GM19468 (cell line): Measurements from ENCODE around the gene SH3D21.

Experiments used
- ATAC-seq: cut with Tn5 transposase; IDR thresholded peaks from one replicate; pipeline ENCODE4 v1.9.1; 2021; ENCODE audit warnings: mild to moderate bottlenecking, moderate library complexity, moderate number of reproducible peaks; ENCODE audit not compliant: unreplicated experiment; ENCODE audit errors: extremely low read depth

The SH3D21 gene

DNA sequence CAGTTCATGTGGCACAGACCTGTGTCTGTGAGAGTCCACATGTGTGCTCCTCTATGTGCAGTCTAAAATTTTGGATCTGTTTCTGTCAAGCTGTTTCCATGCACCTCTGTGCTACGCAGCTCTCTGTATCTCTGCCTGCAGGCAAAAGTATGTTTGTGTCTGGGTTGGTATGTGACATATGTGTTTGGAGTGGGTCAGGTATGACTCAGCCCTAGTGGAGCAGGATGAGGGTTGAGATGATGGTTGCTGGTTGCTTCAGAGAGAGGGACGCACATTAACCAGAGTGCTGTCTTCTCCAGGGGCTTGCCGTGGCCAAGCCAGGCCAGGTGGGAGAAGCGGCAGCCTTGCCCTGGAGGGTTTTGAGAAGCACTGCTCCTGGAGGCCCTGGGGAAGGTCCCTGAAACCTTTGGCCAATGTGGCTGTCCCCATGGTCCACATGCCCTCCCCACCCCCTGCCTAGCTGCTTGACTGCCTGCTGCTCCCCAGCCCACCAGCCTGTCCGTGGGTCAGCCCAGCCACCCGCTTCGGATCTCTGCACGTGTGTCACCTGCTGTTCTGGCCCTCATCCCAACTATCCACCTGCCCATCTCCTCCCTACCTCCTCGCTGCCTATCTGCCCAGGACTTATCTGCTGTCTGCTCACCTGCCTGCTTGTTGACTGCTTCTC is 21.4 kb downstream of the SH3D21 start:
- ATAC-seq = no peak

DNA sequence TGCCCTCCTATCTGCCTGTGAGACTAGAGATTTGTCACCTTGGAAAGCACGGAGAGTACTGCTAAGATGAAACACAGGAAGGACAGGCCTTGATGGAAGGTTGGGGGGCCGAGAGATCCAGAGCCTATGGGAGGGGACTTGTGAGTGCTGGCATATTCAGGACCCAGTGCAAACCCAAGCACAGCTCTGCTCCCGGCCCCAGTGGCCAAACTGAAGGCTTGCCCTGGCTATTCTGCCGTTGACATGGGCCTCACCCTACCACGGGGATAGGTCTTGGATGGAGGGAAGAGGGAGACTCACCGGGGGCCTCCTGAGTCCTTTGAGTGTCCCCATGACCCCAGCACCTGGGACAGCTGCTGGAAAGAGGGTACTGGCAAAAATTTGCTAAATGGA is 21.9 kb downstream of the SH3D21 start:
- no peak for ATAC-seq

DNA sequence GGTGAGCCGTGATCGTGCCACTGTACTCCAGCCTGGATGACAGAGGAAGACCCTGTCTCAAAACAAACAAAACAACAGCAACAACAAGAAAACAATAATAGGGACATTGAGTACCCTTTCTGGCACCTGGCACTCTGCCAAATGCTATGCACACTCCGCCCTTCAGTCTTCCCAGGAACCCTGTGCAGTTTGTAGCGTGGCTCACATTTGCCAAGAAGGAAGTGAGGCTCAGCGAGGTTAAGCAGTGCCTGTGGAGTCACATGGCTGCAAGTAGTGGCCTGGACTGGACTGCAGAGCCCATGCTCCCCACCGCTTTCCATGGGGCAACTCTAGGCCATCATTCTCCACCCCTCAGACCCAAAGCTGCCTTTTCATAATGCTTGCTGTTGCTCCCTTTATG is 22.5 kb downstream of the SH3D21 start:
- ATAC-seq = no peak

DNA sequence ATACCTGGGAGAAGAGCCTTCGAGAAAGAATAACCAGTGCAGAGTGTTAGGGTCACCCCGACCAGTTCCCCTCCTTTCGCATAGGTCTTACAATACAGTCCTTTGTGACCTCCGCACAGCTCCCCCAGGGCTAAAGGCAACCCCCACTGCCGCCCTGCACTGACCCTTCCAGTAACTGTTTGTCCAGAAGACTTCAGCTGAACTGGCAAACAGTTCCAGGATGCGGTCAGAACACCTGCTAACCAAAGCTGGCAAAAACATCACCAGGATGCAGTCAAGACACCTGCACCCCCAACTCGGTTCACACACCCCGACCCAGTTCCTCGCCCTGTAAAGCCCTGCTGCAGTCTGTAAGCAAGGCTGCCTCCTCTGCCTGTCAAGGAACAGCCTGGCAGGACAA is 23.6 kb downstream of the SH3D21 start:
- no peak for ATAC-seq

DNA sequence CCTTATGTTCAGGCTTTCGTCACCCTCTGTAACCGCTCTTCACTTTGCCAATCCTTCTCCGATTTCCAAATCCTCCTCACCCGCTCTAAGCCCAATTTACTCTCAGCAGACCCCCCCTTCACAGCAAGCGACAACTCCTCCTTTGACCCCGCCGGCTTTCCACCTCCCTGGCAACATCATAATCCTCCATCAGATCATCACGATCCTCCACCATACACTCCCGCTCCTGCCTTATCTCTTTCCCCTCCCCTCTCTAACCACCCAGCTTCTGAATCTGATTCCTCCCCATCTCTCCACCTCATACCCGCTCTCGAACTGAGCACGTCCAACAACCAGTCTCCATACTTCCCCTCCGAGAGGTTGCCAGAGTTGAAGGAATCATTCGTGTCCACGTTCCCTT is 24.8 kb downstream of the SH3D21 start:
- no peak for ATAC-seq

DNA sequence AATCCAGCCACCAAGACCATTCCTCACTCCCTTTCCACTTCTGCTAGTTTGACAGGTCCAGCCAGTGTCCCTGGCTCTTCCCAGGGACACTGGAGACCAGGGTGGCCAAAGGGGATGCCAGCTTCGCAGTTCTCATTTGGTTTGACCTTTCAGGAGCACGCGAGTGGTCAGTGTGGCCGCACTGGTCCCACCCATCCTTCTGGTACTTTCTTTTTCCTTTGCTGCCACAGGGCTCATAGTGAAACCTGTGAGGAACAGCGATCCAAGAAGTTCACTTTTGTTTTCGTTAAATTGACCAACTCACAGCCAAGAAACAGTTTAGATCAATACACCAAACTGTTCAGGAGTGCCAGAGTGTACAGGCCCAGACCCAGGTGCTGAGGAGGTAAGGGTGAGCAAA is 31.7 kb downstream of the SH3D21 start:
- no peak for ATAC-seq

DNA sequence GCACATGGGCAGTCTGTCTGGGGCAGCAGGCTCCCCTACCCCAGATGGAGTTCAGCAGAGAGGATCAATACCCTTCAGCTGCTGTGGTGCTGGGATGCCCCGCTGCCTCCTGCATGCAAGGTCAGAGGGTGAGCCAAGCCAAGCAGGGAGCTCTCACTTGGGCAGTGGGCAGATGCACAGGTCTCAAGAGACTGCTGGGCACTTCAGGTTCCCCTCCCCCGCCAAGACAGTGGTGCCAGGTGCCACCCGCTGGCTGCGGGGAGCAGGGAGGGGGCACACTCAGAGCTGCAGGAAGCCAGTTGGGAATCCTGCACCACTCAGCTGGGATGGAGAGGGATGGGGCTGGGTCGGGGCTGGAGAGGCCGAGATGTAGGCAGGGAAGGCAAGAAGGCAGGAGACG is 33.0 kb downstream of the SH3D21 start:
- ATAC-seq = no peak

DNA sequence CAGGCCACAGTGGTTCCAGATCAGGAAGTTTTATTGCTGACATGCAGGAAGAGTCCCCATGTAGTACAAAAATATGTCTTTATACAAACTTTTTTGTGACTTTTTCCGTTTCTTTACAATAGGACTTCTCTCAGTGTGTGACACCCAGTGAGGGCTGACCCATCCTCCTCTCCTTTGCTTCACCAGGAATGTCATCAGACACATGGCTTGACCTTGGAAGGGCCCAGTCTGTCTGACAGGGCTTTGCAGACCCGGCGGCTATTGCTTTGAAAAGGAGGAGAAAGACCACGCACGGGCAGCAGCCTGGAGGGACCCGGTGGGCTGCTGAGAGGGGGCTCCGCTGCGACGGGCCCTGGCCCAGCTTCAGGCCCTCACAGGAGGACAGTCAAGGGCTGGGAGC is 33.4 kb downstream of the SH3D21 start:
- ATAC-seq = no peak

DNA sequence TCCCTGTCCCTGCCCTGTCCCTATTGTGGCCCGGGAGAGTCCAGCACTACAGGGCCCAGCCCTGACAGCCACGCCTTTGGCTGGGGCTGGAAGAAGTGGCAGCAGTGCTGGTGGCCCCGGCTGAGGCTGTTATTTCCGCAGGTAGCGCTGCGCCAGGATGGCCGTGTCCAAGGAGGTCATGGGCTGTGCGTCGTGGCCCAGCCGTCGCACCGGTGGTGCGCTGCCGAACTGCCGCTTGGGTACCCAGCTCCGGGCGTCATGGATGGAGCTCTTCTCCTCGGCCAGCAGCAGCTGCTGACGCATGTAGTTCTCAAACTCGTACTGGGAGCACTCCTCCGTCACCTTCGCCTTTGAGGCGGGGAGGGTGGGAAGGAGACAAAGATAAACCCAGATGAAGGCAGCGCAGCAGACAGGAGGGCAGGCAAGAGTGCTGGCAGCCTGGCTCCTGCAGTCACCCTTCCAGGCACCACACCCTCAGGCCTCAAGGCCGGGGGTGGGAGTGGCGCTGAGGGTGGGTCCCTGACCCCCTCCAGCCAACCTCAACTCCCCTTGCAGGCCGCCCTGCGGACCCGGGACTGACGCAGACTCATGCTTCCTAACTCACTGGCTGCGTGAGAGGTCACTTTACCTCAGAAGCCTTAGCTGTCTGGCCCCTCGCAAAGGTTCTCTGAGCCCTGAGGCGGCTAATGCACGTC is 35.6 kb downstream of the SH3D21 start:
- ATAC-seq = no peak

DNA sequence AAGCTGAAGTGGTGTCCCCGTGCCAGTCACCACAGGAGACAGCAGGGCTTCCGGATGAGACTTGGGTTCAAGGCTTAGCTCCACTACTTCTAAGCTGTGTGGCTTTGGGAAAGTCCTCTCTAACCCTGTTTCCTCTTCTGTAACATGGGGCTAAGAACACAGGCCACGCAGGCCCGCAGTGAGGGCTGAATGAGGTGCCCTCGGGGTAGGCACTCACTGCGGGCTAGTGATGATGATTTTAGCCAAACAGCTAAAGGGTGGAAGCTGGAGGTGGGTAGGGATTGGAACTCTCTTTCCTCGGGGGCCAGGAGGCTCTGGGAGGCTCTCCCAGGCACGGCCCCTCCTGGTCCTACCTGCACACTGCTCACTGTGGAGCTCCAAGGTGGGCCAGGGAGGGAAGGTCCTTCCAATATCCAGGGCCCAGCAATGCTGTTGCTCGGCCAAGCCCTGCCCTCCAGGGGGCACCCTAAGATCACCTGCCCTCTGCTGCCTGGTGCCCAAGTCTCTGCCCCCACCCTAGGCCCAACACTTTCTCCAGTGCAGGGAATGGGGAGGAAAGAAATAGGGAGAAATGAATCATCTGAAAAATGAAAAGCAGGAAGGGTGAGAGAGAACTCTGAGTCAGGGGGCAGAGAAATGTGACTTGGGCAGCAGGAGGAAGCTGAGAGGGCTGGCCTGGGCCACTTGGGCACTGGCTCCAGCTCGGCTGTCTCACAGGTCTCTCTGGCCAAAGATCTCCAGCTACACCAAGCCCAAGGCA is 36.4 kb downstream of the SH3D21 start:
- no peak for ATAC-seq

DNA sequence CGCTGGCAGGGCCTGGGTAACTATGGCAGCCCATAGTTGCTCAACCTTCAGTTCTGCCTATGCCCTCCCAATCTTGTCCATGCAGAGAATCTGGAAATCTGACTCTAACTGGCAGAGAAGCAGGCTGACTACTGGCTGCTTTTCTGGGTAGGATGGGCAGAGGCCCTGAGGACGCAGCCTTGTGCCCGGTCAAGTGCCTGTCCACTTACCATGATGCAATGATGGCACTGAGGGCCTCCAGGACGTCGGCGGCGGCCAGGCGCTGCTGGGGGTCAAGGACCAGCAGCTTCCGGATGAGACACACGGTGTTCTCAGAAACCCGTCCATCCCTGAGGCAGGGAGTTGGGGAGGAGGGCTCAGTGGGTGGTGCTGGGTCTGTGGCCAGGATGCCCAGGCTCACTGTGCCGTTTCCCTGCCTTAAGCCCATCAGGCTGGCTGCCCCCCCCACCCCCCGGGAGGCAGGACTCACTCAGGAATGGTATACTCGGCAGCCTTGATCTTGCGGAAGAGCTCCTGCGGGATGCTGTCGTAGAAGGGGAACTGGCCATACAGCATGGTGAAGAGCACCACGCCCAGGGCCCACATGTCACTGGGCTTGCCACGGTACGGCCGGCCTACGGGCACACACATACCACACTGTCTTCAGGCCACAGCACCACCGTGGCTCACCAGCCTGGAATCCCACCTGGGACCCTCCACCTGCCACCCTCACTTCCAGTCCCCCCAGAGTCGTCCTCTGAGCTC is 37.7 kb downstream of the SH3D21 start:
- ATAC-seq = no peak

DNA sequence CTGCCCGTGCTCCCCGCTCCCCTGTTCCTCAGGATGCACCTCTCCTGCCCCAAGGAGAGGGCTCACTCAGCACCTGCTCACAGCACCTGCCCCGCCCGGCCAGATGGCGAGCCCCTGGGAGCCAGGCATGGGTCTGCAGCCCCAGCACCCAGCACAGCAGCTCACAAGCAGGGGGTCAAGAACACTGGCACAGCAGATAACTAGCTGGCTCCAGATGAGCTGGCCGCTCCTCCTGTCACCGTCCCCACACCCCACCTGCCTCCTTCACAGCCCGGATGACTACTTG is 38.2 kb downstream of the SH3D21 start:
- ATAC-seq = no peak

DNA sequence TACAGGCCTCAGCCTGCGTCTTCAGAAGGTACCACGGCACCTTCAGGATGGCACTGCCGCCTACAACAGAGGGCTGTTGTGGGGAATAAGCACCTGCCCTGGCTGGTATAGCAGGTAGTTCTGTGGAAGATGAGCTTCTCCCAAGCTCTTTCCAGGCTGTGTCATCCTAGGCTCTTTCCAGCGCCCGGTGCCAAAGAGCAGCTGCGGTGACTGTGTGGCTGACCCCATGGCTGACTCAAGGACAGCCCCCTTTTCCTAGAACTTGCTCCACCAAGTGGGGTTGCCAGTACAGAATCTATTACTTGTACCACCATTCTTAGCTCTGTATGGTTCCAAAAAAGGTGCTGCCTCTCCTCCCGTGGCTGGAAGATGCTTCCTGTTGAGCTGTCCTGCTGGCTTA is 39.2 kb downstream of the SH3D21 start:
- ATAC-seq = no peak

DNA sequence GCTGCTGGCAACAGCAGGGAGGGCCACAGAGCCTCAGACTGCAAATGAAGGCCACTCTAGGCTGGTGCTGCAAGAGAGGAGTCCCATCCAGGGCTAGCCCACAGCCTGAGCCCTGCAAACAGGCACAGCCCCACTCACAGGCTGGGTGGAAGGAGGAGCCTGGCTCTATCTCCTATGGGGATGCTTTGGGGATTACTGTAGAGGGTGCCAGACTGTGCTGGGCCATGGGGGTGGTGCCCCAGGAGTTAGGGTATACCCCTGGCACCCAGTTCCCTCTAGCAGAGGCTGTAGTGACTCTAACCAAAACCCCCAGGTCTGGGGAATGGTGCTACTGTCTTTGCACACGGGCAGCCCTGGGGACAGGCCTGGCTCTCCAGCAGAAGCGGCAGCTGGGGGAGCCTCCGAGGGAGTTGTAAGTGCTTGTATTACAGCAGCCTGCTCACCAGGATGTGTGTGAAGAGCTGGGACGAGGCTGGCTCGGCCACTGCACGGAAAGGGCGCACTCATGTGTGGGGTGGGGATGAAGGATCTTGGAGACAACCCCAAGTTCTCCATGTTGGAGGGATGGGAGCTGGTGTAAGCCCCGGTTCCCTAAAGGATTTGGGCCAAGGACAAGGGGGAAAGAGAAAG is 40.7 kb downstream of the SH3D21 start:
- ATAC-seq = no peak

DNA sequence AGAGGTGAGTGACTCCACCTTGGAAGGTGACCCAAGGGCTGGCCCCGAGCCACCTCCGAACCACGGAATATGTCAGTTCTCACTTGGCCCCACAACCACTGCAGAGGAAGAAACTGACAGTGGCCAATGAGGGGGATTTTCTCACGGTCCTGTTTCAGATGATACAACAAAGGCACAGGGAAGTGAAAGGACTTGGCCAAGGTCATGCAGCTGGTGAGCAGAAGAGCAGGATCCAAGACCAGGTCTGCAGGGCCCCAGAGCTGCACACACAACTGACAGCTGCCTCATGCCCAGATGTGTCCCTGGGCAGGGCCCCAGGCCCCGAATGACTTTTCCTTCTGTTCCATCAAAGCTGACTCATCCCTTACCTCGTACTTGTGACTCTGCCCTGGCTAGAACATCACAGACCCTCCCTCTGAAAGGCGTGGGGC is 43.1 kb downstream of the SH3D21 start:
- ATAC-seq = no peak

DNA sequence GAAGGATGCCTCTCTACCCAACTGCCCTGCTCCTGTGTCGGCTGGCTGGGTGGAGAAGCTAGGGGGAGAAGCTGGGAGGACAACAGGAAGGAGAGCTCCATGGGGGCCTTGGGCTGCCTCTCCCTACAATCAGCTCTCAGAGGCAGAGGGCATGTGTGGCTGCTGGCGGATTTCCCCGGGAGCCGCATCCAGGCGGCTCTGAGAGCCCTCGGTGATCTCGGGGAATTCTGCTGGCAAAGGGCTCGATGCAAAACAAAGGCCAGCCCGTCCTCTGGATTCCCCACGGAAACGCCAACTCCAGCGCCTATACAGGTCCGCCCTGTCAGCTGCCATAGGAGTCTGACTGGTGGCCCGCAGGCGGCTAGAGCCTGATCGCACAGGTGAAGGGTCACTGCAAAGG is 43.7 kb downstream of the SH3D21 start:
- ATAC-seq = no peak

DNA sequence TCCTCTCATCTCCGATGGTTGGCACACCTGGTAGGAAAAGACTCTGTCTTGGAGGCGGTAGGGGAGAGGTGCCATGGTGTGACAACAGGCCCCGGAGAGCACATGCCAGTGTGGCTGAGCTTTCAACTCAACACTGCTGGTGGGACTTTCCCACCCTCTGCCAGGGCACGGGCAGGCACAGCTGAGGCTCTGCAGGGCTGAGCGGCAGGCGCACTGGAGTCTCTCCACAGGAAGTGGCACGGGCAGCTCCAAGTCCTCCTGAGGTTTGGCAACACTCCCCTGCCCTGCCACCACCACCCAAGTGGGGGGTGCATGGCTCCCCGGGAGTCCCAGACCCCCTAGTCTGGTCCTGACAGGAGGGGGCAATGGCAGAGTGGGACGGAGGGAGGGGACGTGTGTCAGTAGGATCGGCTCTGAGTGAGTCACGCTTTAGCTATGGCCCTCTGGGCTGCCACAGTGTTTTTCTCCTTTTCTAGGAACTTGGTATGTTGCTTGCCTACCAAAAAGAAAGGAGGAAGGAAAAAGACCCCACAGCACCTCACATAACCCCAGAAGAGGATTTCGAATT is 44.6 kb downstream of the SH3D21 start:
- ATAC-seq = no peak

DNA sequence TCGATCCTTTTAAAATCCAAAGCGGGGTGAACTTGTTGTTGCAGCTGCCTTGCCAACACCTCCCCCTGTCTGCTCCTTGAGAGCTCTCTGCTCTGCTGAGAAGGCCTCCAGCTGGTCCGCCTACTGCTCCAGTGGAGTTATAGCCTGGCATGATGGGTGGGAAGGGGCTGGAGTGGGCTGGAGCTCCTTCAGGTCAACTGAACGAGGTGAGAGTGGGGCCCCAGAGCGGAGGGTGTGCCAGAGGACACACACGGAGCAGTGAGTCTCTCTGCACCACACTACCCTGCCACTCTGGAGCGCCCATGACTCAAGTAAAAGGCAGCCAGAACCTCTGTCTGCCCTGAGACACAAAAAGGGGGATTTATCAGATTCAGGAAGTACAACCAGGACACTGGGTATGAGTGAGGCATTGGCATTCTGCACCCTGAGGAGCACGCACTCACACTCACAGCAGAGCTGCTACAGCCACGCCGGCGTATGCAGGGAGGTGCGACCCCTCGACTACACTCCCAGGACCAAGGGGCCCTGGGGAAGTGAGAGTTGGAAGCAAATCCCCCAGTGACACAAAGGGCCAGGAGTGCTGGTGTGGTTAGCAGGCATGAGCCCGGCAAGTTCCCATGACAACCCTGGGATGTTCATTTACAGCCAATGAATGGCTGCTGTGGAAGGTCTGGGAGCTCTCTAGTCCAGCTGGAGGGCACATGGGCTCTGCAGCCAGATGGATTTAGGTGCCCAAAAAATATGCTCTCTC is 45.2 kb downstream of the SH3D21 start:
- no peak for ATAC-seq

DNA sequence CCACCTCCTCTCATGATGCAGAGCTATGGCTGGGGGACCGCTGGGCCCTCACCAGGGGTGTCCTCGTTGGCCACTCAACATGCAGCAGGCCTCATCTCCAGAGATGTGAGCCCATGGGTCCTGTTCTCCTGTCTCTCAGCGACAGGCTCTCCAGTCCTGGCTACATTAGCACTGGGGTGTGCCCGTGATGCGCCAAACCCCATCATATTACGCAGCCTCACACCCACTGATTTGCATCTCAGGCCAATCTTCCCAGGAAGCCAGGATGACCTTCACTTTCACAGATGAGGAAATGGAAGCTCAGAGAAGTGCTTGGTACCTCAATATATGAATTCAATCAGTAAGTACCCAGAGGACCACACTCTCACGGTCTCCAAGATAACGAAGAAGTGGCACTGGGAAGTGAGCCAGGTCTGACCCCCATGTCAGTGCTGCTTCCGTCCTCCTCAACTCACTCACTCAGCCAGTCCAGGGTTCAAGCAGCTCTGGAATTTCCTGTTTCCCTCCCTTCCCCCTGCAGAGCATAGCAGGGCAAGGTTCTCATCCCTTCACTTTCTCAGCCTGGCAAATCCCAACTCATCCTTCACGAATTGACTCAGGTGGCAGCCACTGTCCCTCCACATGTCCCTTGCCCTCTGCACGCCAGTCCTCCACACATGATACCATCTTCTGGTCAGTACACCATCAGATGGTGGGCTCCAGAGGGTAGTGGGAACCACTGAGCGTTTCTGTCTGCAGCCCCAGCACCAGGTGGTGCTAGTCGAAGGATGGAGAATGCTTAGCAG is 46.1 kb downstream of the SH3D21 start:
- ATAC-seq = no peak
